Astrocyte (in vitro differentiated cells and primary cell): ENCODE data around the gene GNAQ. TPM values are rescaled to one million over a fixed set of nuclear protein-coding genes. Genes with fewer than 3 reads are reported as not detected.

Source experiments
- DNase-seq: peaks from one replicate; pipeline ENCODE4 v3.0.0-alpha.2; 2010; ENCODE audit warnings: low read depth
- FAIRE-seq: peaks from 2 replicates; lab custom pipeline; 2011; peaks lifted over from hg19 to GRCh38; lab: Jason Lieb, UNC
- H2AFZ ChIP-seq: 2 replicates; pipeline ENCODE4 v1.6.0; 2012; ENCODE audit warnings: low read depth, low read length, inconsistent platforms
- H3K27ac ChIP-seq: 2 replicates; pipeline ENCODE4 v1.5.1; 2011; ENCODE audit warnings: low read depth, low read length, inconsistent platforms
- H3K27me3 ChIP-seq: 2 replicates; pipeline ENCODE4 v1.6.0; 2011; ENCODE audit warnings: low read length, inconsistent platforms; ENCODE audit not compliant: insufficient read depth
- H3K36me3 ChIP-seq: 2 replicates; pipeline ENCODE4 v1.5.1; 2011; ENCODE audit warnings: low read length, inconsistent platforms; ENCODE audit not compliant: insufficient read depth
- H3K4me1 ChIP-seq: 2 replicates; pipeline ENCODE4 v1.5.1; 2011; ENCODE audit warnings: low read length, inconsistent platforms; ENCODE audit not compliant: insufficient read depth
- H3K4me2 ChIP-seq: 2 replicates; pipeline ENCODE4 v1.6.0; 2012; ENCODE audit warnings: low read length, inconsistent platforms
- H3K4me3 ChIP-seq: 2 replicates; pipeline ENCODE4 v1.5.1; 2011; ENCODE audit warnings: low read depth, mild to moderate bottlenecking, low read length, inconsistent platforms; ENCODE audit not compliant: insufficient read depth
- H3K79me2 ChIP-seq: 2 replicates; pipeline ENCODE4 v1.6.0; 2012; ENCODE audit warnings: mild to moderate bottlenecking, low read length, inconsistent platforms; ENCODE audit not compliant: insufficient read depth
- H3K9ac ChIP-seq: 2 replicates; pipeline ENCODE4 v1.6.0; 2012; ENCODE audit warnings: mild to moderate bottlenecking, low read length, inconsistent platforms
- H3K9me3 ChIP-seq: 2 replicates; pipeline ENCODE4 v1.5.1; 2012; ENCODE audit warnings: low read depth, mild to moderate bottlenecking, low read length, inconsistent platforms; ENCODE audit not compliant: insufficient read depth
- H4K20me1 ChIP-seq: 2 replicates; pipeline ENCODE4 v1.6.0; 2012; ENCODE audit warnings: low read length, inconsistent platforms; ENCODE audit not compliant: insufficient read depth
- H3K27ac Mint-ChIP-seq: one replicate; pipeline ENCODE4 v1.8.0; 2021; ENCODE audit warnings: mild to moderate bottlenecking, mixed read lengths; ENCODE audit not compliant: unreplicated experiment
- H3K27me3 Mint-ChIP-seq: one replicate; pipeline ENCODE4 v1.8.0; 2021; ENCODE audit warnings: low read depth, mixed read lengths; ENCODE audit not compliant: unreplicated experiment
- H3K36me3 Mint-ChIP-seq: one replicate; pipeline ENCODE4 v1.8.0; 2021; ENCODE audit warnings: low read depth, mixed read lengths; ENCODE audit not compliant: unreplicated experiment
- H3K4me1 Mint-ChIP-seq: one replicate; pipeline ENCODE4 v1.8.0; 2021; ENCODE audit warnings: low read depth, mixed read lengths; ENCODE audit not compliant: unreplicated experiment
- H3K4me3 Mint-ChIP-seq: one replicate; pipeline ENCODE4 v1.8.0; 2021; ENCODE audit warnings: mild to moderate bottlenecking, moderate library complexity, mixed read lengths; ENCODE audit not compliant: unreplicated experiment
- H3K9me3 Mint-ChIP-seq: one replicate; pipeline ENCODE4 v1.8.0; 2021; ENCODE audit warnings: mild to moderate bottlenecking, mixed read lengths; ENCODE audit not compliant: unreplicated experiment
- EZH2 ChIP-seq: IDR thresholded peaks from 2 replicates; pipeline ENCODE4 v1.6.1; 2012; ENCODE audit warnings: mild to moderate bottlenecking, low read length, inconsistent platforms; ENCODE audit not compliant: insufficient read depth
- total RNA-seq: library from RNA; stranded (reverse); gene quantifications from 2 replicates; pipeline ENCODE4 v1.2.1, GENCODE V29; 2021
- TF ChIP-seq, protein P1 (sequence below): IDR thresholded peaks from 2 replicates; pipeline ENCODE4 v1.5.1; 2011; ENCODE audit warnings: low read depth, mild to moderate bottlenecking, inconsistent platforms, low read length, moderate library complexity; ENCODE audit not compliant: insufficient read depth

Gene GNAQ
- total RNA-seq, 1 donor from 2014 or later: 74.9 TPM

GRCh38 chr9:77974434-77974833 lies 57.2 kb downstream of the GNAQ start:
- no peak for FAIRE-seq
- H3K27ac Mint-ChIP-seq: no peak overlapping the region
- H3K27ac ChIP-seq: no peak overlapping the region
- no peaks in the 10 kb centered on the region for H3K27me3 ChIP-seq
- H3K4me3 ChIP-seq: no peak overlapping the region
- no peak for TF ChIP-seq EZH2
- TF ChIP-seq, protein P1, sequence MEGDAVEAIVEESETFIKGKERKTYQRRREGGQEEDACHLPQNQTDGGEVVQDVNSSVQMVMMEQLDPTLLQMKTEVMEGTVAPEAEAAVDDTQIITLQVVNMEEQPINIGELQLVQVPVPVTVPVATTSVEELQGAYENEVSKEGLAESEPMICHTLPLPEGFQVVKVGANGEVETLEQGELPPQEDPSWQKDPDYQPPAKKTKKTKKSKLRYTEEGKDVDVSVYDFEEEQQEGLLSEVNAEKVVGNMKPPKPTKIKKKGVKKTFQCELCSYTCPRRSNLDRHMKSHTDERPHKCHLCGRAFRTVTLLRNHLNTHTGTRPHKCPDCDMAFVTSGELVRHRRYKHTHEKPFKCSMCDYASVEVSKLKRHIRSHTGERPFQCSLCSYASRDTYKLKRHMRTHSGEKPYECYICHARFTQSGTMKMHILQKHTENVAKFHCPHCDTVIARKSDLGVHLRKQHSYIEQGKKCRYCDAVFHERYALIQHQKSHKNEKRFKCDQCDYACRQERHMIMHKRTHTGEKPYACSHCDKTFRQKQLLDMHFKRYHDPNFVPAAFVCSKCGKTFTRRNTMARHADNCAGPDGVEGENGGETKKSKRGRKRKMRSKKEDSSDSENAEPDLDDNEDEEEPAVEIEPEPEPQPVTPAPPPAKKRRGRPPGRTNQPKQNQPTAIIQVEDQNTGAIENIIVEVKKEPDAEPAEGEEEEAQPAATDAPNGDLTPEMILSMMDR: no peak
- H3K79me2 ChIP-seq: peaks cover 81% of the 10 kb centered on the region
- H3K36me3 Mint-ChIP-seq: peaks cover 11% of the 10 kb centered on the region
- H3K4me3 Mint-ChIP-seq: no peak overlapping the region
- H3K9me3 ChIP-seq: no peaks in the 10 kb centered on the region
- peaks cover 25% of the 10 kb centered on the region for H3K4me1 Mint-ChIP-seq
- H3K36me3 ChIP-seq: no peaks in the 10 kb centered on the region
- DNase-seq: no peak
- H3K9me3 Mint-ChIP-seq: no peaks in the 10 kb centered on the region
- no peaks in the 10 kb centered on the region for H3K27me3 Mint-ChIP-seq
- H3K4me1 ChIP-seq: peaks cover 9% of the 10 kb centered on the region
- H4K20me1 ChIP-seq: peaks cover 62% of the 10 kb centered on the region
- H2AFZ ChIP-seq: no peak overlapping the region
- no peak overlapping the region for H3K9ac ChIP-seq
- H3K4me2 ChIP-seq: no peak overlapping the region

GRCh38 chr9:77969083-77969482 lies 62.5 kb downstream of the GNAQ start:
- TF ChIP-seq, protein P1: no peak
- no peak for TF ChIP-seq EZH2
- no peaks in the 10 kb centered on the region for H3K36me3 ChIP-seq
- no peaks in the 10 kb centered on the region for H3K27me3 Mint-ChIP-seq
- H2AFZ ChIP-seq: no peak overlapping the region
- no peaks in the 10 kb centered on the region for H3K27me3 ChIP-seq
- H3K27ac Mint-ChIP-seq: no peak overlapping the region
- H3K4me1 Mint-ChIP-seq: peaks cover 5% of the 10 kb centered on the region
- no peak overlapping the region for H3K27ac ChIP-seq
- no peak overlapping the region for H3K4me3 Mint-ChIP-seq
- no peak for FAIRE-seq
- peaks cover 85% of the 10 kb centered on the region for H3K79me2 ChIP-seq
- peaks cover 13% of the 10 kb centered on the region for H3K36me3 Mint-ChIP-seq
- no peak overlapping the region for H3K4me2 ChIP-seq
- H3K9me3 ChIP-seq: no peaks in the 10 kb centered on the region
- DNase-seq: no peak
- H3K4me1 ChIP-seq: no peaks in the 10 kb centered on the region
- H3K9me3 Mint-ChIP-seq: no peaks in the 10 kb centered on the region
- H3K4me3 ChIP-seq: no peak overlapping the region
- no peak overlapping the region for H3K9ac ChIP-seq
- H4K20me1 ChIP-seq: peaks cover 72% of the 10 kb centered on the region

DNA sequence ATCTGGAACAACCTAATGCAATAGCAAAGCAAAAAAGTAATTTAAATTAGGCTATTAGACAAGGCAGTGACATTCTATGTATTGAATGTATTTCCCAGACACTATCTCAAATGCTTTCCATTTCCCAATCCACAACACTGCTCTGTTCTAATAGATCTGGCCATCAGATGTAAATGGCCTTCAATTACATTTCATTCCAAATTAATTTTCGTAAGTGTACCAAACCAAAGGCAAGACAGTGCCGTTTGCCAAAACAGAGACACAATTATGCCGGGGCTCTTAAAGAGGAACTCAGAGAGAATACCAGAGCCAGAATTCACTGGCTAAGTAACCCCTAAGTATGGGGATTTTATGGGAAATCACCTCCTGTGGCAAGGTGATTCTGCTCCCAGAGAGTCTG lies 63.1 kb downstream of the GNAQ start:
- H3K27me3 Mint-ChIP-seq: no peaks in the 10 kb centered on the region
- no peak overlapping the region for H3K4me2 ChIP-seq
- FAIRE-seq: no peak
- no peak overlapping the region for H3K9ac ChIP-seq
- no peak overlapping the region for H3K27ac Mint-ChIP-seq
- peaks cover 5% of the 10 kb centered on the region for H3K4me1 Mint-ChIP-seq
- no peaks in the 10 kb centered on the region for H3K36me3 ChIP-seq
- peaks cover 69% of the 10 kb centered on the region for H4K20me1 ChIP-seq
- peaks cover 87% of the 10 kb centered on the region for H3K79me2 ChIP-seq
- no peak overlapping the region for H2AFZ ChIP-seq
- no peaks in the 10 kb centered on the region for H3K9me3 Mint-ChIP-seq
- no peak overlapping the region for H3K27ac ChIP-seq
- H3K4me1 ChIP-seq: no peaks in the 10 kb centered on the region
- no peak for DNase-seq
- no peak overlapping the region for H3K4me3 ChIP-seq
- H3K9me3 ChIP-seq: no peaks in the 10 kb centered on the region
- H3K4me3 Mint-ChIP-seq: no peak overlapping the region
- H3K36me3 Mint-ChIP-seq: peaks cover 13% of the 10 kb centered on the region
- no peak for TF ChIP-seq EZH2
- TF ChIP-seq, protein P1: no peak
- no peaks in the 10 kb centered on the region for H3K27me3 ChIP-seq
